Activated T-cell treated with anti-CD3 and anti-CD28 coated beads for 4 hours (primary cell): ENCODE results near the gene MACROD2.
"Not testable (repeated sequence)": the region's sequence is repeated elsewhere in the genome, so short reads cannot be mapped to it uniquely, and the experiment has no call there.

Experiments used
- DNase-seq: peaks from one replicate; pipeline ENCODE4 v3.0.0-alpha.2; 2020

MACROD2 gene

GRCh38 chr20:14981486-14981885, 986.2 kb downstream of the MACROD2 start:
- not testable (repeated sequence) for DNase-seq

- DNase-seq = not testable (repeated sequence)
Observed at GRCh38 chr20:14982324-14982723, 987.0 kb downstream of the MACROD2 start.

- DNase-seq = no peak
Observed at GRCh38 chr20:14984305-14984704, 989.0 kb downstream of the MACROD2 start.

GRCh38 chr20:14984768-14985622, 989.7 kb downstream of the MACROD2 start:
- DNase-seq = no peak

- no peak for DNase-seq
Observed at GRCh38 chr20:14986026-14986655, 990.8 kb downstream of the MACROD2 start.

- no peak for DNase-seq
Observed at GRCh38 chr20:14986656-14987055, 991.3 kb downstream of the MACROD2 start.

DNA sequence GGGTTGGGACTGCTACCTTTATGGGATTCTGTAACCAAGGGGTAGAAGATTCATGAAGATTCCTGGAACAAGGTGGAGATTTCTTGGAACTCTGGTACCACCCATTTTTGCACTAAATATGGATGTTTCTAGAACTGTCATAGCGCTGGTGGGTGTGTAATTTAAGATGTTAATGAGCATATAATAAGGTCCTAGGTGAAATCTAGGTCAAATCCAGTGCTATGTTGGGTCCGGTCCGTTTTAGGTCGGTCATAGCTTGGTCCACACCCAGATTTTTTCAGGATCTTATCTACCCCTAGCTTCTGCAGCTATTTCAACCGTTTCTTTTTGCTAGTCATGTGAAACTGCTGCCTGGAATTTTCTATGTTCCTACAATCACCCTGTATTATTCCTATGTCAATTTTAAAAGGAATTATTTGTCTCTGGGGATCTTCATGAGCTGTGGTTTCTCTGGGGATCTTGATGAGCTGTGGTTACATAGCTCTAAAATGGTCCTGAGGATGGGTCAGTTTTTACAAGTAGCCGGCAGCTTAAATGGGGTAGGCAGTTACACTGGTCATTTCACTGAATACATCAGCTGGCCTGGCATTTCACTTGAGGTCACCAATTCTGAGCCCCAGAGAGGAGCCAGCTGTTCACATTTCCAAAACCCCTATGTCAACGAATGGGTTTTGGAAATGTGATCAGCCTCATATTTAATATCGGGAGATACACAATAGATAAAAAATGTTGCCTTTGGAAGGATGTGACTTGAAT, 994.4 kb downstream of the MACROD2 start:
- DNase-seq = no peak

GRCh38 chr20:14991023-14991422, 995.7 kb downstream of the MACROD2 start:
- DNase-seq = no peak

- DNase-seq = no peak
Observed at GRCh38 chr20:14992153-14992552, 996.8 kb downstream of the MACROD2 start.

DNA sequence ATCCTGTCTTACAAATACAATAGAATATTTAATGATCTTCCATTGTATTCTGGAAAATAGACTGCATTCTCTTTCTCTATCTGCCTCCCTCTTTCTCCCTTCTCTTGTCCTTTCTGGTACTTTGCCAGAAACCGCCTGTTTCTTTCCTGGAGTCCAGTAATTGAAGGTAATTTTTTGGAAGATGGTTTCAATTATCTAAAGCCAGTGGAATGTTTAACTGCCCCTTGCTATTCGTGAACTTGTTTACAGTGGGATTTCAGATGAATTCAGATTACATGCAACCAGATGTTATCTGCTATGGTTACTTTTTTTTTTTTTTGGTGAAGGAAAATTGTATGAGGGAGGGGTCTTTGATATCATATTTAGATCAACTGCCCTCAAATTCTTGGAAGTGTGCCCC, 997.6 kb downstream of the MACROD2 start:
- no peak for DNase-seq

DNA sequence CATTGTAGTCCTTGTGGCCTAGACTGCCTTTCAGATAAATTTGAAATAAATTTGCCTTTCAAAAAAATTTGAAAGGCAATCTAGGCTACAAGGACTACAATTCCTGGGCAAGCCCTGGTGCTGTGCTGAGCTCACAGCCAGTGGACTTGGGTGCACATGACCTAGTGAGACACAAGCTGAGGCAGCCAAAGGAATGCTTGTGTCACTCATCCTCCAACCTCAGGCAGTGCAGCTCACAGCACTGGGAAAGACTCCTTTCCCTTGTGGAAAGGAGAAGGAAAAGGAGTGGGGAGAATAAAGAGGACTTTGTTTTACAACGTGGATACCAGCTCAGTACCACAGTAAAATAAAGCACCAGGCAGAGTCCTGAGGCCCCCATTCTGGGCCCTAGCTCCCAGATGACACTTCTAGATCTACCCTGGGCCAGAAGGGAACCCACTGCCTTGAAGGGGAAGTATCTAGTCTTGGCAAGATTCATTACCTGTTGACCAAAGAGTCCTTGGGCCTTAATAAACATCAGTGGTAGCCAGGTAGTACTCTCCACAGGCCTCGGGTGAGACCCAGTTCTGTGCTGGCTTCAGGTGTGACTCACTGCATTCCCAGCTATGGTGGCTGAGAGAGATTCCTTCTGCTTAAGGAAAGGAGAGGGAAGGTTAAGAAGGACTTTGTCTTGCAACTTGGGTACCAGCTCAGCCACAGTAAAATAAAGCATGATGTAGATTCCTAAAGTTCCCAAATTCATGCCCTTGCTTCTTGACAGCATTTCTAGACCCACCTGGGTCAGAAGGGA, 1001.8 kb downstream of the MACROD2 start:
- DNase-seq = no peak

- DNase-seq = no peak
Observed at GRCh38 chr20:14997791-14998190, 1002.5 kb downstream of the MACROD2 start.

DNA sequence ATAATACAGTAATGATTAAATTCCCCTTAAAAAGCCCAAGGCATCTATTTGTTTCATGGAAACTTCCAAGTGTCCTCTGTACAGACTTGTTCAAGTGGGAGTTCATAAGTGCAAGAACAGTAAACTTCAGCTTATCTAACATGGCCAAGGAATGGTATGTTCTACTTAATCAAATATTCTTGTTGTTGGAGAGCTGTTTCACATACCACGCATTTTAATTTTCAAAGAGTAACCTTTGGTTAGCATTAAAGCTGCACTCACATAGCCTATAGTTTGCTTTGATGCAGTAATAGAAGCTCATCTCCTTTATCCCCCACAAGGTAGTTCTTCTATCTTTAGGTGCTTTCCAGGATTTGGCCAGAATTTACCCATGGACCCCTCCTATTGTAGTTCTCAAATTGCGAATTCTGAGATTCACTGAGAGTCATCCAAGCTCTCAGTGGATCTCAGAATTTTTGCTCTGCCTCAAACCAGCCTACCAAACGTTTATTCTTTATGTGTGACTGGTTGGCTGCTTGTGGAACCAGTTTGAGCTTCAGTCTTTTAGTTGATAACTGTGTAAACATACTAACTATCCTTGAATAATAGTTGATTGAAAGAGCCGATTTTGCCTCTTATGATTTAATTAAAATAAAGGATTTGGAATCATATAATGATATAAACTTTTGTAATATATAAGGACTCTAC, 1010.1 kb downstream of the MACROD2 start:
- DNase-seq = no peak

GRCh38 chr20:15011631-15012030, 1016.3 kb downstream of the MACROD2 start:
- no peak for DNase-seq

DNA sequence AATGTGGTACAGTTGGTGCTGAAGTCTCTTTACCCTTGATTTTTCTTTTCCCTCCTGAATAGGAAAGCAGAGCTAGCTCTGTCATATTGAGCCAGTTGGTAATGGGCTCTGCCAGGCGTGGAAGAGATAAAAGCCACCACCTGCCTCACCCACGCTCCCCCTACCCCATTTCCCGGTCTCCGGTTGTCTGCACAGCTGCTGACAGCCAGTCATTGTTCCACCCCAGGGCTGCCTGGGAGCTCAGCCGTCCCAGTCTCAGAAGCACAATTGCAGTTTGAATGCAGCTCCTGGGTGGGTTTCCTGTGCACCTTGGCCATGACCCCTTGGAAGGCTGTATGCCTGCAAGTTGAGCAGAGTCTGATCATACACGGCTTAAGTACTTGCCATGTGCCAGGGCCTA, 1017.2 kb downstream of the MACROD2 start:
- no peak for DNase-seq

DNA sequence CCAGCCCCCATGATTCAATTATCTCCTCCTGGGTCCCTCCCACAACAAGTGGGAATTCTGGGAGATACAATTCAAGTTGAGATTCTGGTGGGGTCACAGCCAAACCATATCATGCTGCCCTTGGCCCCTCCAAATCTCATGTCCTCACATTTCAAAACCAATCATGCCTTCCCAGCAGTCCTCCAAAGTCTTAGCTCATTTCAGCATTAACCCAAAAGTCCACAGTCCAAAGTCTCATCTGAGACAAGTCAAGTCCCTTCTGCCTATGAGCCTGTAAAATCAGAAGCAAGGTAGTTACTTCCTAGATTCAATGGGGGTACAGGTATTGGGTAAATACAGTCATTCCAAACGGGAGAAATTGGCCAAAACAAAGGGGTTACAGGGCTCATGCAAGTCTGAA, 1021.6 kb downstream of the MACROD2 start:
- not testable (repeated sequence) for DNase-seq

DNA sequence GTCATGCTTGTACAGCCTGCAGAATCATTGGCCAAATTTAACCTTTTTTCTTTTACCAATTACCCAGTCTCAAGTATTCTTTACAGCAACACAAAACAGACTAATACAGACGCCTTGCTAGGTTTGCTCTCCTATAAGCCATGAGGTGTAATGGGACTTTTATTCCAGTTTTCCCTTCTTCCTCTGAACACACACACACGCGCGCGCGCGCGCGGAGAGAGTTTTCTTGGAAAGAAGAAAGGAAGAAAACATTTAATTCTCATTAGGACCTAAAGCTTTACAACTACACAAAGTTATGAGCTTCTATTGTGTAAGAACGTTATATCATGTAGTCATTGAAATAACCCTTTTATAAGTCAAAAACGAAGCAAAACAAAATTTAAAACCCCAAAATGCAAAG, 1023.6 kb downstream of the MACROD2 start:
- no peak for DNase-seq

GRCh38 chr20:15020845-15021244, 1025.5 kb downstream of the MACROD2 start:
- no peak for DNase-seq

DNA sequence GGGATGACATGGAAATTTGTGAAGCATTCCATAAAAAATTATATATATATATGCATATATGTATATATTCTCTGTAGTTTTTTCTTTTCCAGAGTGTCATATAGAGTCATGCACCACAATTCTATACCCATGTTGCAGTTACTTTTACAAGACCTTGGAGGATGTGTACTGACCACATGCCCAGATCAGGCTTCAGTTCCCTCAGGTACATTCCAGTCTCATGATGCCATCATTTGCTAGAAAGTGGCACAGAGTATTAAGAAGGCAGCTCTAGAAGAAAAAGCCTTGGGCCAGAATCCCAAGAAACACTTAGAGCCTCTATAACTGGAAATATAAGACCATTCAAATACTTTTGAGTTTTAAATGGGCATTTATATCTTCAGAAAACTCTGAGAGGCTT, 1027.6 kb downstream of the MACROD2 start:
- DNase-seq = no peak

DNA sequence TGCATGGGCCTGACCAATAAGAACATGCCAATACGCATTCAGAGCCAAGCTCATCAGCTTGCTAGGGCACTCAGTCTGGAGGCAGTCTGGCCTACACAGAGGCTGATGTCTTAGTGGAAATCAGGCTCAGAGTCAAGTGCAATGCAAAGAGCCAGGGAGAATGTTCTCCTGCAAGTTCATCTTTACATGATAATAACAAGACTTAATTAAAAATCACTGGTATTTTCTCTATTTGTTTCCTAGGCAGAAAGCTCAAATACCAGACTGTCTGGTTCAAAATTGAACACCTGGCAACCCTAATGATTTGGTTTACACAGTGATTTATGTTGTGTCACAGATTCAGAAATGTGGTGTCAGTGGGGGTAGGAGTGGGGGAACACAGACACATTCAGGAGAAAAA, 1031.4 kb downstream of the MACROD2 start:
- no peak for DNase-seq

DNA sequence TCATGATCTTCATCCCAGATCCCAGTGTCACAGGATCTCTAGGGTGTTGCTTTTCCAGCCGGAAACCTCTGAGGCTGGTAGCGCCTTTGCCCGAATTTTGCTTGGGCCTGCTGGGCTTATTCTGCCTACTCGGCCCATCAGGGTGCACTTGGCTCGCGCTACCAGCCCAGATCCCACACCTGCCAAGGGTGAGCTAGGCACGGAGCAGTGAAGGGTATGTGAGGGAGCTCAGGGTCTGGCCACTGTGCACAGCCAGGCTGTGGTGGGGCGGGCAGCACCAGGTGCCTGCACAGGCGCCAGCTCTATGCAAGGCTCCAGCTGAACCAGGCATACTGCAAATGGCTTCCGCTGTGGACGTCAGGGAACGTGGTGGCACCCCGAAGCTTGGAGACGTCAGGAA, 1035.5 kb downstream of the MACROD2 start:
- DNase-seq = no peak
